ENCODE measurements around the gene MATN1.

Gene MATN1

GRCh38 chr1:30698401-30698981 lies 24.9 kb downstream of the MATN1 start:
- Histone ChIP-seq H3K79me2 (ENCODE audit: insufficient read depth, low read length) (no peaks in the 10 kb centered on the region), H3K4me1 (ENCODE audit: insufficient read depth, low read length, poor library complexity, severe bottlenecking) (no peaks in the 10 kb centered on the region), H3K9ac (ENCODE audit: low read depth, low read length, poor library complexity, severe bottlenecking) (no peak overlapping the region), H3K4me3 (ENCODE audit: low read length, poor library complexity, severe bottlenecking) (no peak overlapping the region), H3F3A (ENCODE audit: low read depth) (no peaks in the 10 kb centered on the region), H3K36me3 (ENCODE audit: insufficient read depth, low read length) (no peaks in the 10 kb centered on the region), H3K9me3 (ENCODE audit: insufficient read depth, low read depth, low read length) (no peaks in the 10 kb centered on the region), H3K9me2 (replicated peaks; ENCODE audit: low read depth, low read length) (no peaks in the 10 kb centered on the region), H3K4me2 (ENCODE audit: low read depth, low read length, poor library complexity, severe bottlenecking) (no peak overlapping the region), H4K20me1 (ENCODE audit: insufficient read depth, low read length, poor library complexity, severe bottlenecking) (no peaks in the 10 kb centered on the region), H2AFZ (ENCODE audit: low read length) (no peak overlapping the region), H3K27me3 (ENCODE audit: insufficient read depth, low read length, poor library complexity, severe bottlenecking) (no peaks in the 10 kb centered on the region)
- TF ChIP-seq EZH2phosphoT487 (IDR thresholded peaks at IDR 0.05; ENCODE audit: borderline replicate concordance), result no peak
- TF ChIP-seq CTCF (conservative IDR thresholded peaks at IDR 0.05; ENCODE audit: low read length), result no peak

- Histone ChIP-seq H3K9me2 (replicated peaks; ENCODE audit: low read depth, low read length) (no peaks in the 10 kb centered on the region), H3F3A (ENCODE audit: low read depth) (no peaks in the 10 kb centered on the region), H3K4me2 (ENCODE audit: low read depth, low read length, poor library complexity, severe bottlenecking) (no peak overlapping the region), H3K27me3 (ENCODE audit: insufficient read depth, low read length, poor library complexity, severe bottlenecking) (no peaks in the 10 kb centered on the region), H2AFZ (ENCODE audit: low read length) (no peak overlapping the region), H3K4me3 (ENCODE audit: low read length, poor library complexity, severe bottlenecking) (no peak overlapping the region), H3K4me1 (ENCODE audit: insufficient read depth, low read length, poor library complexity, severe bottlenecking) (no peaks in the 10 kb centered on the region), H4K20me1 (ENCODE audit: insufficient read depth, low read length, poor library complexity, severe bottlenecking) (no peaks in the 10 kb centered on the region), H3K36me3 (ENCODE audit: insufficient read depth, low read length) (no peaks in the 10 kb centered on the region), H3K79me2 (ENCODE audit: insufficient read depth, low read length) (no peaks in the 10 kb centered on the region), H3K9me3 (ENCODE audit: insufficient read depth, low read depth, low read length) (no peaks in the 10 kb centered on the region), H3K9ac (ENCODE audit: low read depth, low read length, poor library complexity, severe bottlenecking) (no peak overlapping the region)
- TF ChIP-seq CTCF (conservative IDR thresholded peaks at IDR 0.05; ENCODE audit: low read length) (no peak), EZH2phosphoT487 (IDR thresholded peaks at IDR 0.05; ENCODE audit: borderline replicate concordance) (no peak)
Measured at GRCh38 chr1:30697571-30698376, 25.6 kb downstream of the MATN1 start.

DNA sequence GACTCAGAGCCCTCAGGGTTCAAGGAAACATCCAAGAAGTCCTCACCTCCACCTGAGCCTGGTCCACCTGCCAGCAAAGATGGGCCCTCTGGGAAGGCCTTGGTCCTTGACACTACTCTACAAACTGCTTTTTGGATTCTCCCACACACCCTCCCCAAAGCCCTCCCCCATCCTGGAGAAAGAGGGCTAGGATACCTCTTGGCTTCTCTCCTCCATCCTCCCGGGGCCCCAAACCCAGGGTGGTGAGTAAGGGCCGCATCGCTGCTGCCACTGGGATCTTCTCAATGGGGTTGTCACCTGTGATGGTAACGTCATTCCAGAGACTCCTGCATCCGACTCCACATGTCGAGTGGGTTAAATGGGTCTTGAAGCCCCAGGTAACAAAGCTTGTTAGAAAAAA lies 26.6 kb downstream of the MATN1 start:
- Histone ChIP-seq H2AFZ (ENCODE audit: low read length) (no peak overlapping the region), H3K9ac (ENCODE audit: low read depth, low read length, poor library complexity, severe bottlenecking) (no peak overlapping the region), H4K20me1 (ENCODE audit: insufficient read depth, low read length, poor library complexity, severe bottlenecking) (no peaks in the 10 kb centered on the region), H3K79me2 (ENCODE audit: insufficient read depth, low read length) (no peaks in the 10 kb centered on the region), H3K9me2 (replicated peaks; ENCODE audit: low read depth, low read length) (no peaks in the 10 kb centered on the region), H3K9me3 (ENCODE audit: insufficient read depth, low read depth, low read length) (no peaks in the 10 kb centered on the region), H3K4me2 (ENCODE audit: low read depth, low read length, poor library complexity, severe bottlenecking) (no peak overlapping the region), H3K4me1 (ENCODE audit: insufficient read depth, low read length, poor library complexity, severe bottlenecking) (no peaks in the 10 kb centered on the region), H3K36me3 (ENCODE audit: insufficient read depth, low read length) (no peaks in the 10 kb centered on the region), H3K4me3 (ENCODE audit: low read length, poor library complexity, severe bottlenecking) (no peak overlapping the region), H3K27me3 (ENCODE audit: insufficient read depth, low read length, poor library complexity, severe bottlenecking) (no peaks in the 10 kb centered on the region), H3F3A (ENCODE audit: low read depth) (no peaks in the 10 kb centered on the region)
- TF ChIP-seq CTCF (conservative IDR thresholded peaks at IDR 0.05; ENCODE audit: low read length), result no peak
- TF ChIP-seq EZH2phosphoT487 (IDR thresholded peaks at IDR 0.05; ENCODE audit: borderline replicate concordance), result no peak

All from Loucy (cell line).